GM13976 (cell line): Measurements from ENCODE around the gene MAP4K5.

ENCODE experiments used
- DNase-seq: peaks from one replicate; pipeline ENCODE4 v3.0.0; 2012; ENCODE audit warnings: low spot score
- CTCF ChIP-seq: IDR thresholded peaks from 2 replicates; pipeline ENCODE4 v1.5.1; 2012; ENCODE audit warnings: borderline replicate concordance, mild to moderate bottlenecking; ENCODE audit not compliant: insufficient read depth; ENCODE audit errors: extremely low read depth, missing control alignments, control extremely low read depth
- in situ Hi-C: fragments of 300-500 bp; cut with MboI; formaldehyde crosslinking; loops from one replicate; pipeline ENCODE4 v1.12.0; 2022; ENCODE audit warnings: low sequenced_read_pairs, mixed read lengths, inconsistent platforms; ENCODE audit not compliant: unreplicated experiment

Gene MAP4K5

GRCh38 chr14:50532502-50533240 is at the start of gene MAP4K5:
Gene MAP4K5 (minus strand): TSS chr14:50532569. CDS start chr14:50532049, 520 bp downstream.
- peak; percentile 94 for DNase-seq
- in situ Hi-C loops: loop anchor here (25.0 kb wide), 2 partner anchors 395 to 670 kb away; partner anchors contain the start of gene NEMF
- peak; percentile 98 for TF ChIP-seq CTCF

GRCh38 chr14:50578433-50578832 is 46.1 kb upstream of the MAP4K5 start:
- in situ Hi-C loops: no loop called here
- DNase-seq: no peak
- TF ChIP-seq CTCF: no peak

GRCh38 chr14:50577982-50578381 is 45.6 kb upstream of the MAP4K5 start:
- DNase-seq: no peak
- in situ Hi-C loops: no loop called here
- TF ChIP-seq CTCF: no peak

- no peak for DNase-seq
- in situ Hi-C loops: no loop called here
- TF ChIP-seq CTCF: no peak
Observed at GRCh38 chr14:50575769-50576168, 43.4 kb upstream of the MAP4K5 start.

- in situ Hi-C loops: no loop called here
- DNase-seq: no peak
- TF ChIP-seq CTCF: no peak
Observed at GRCh38 chr14:50573862-50574261, 41.5 kb upstream of the MAP4K5 start.

- no peak for DNase-seq
- no peak for TF ChIP-seq CTCF
- in situ Hi-C loops: no loop called here
Observed at GRCh38 chr14:50569714-50570274, 37.4 kb upstream of the MAP4K5 start.

GRCh38 chr14:50562841-50563240 is 30.5 kb upstream of the MAP4K5 start:
- in situ Hi-C loops: no loop called here
- no peak for DNase-seq
- no peak for TF ChIP-seq CTCF
